GM23338 (cell line): ENCODE measurements around the gene ATIC. TPM values are rescaled to one million over a fixed set of nuclear protein-coding genes. Genes with fewer than 3 reads are reported as not detected.

Source experiments
- ATAC-seq: fragments of 200-7000 bp; cut with Tn5 transposase; 3 replicates; pipeline ENCODE4 v1.9.1; 2020
- DNase-seq: peaks from one replicate; pipeline ENCODE4 v3.0.0-alpha.2; 2015; ENCODE audit warnings: low spot score
- H2AFZ ChIP-seq: fragments of 200-600 bp; sonication (generic); 2 replicates; pipeline ENCODE4 v1.8.0; 2016; ENCODE audit warnings: antibody characterized with exemption, mild to moderate bottlenecking, moderate library complexity
- H3F3A ChIP-seq: fragments of 200-600 bp; sonication (generic); replicated peaks from 2 replicates; pipeline ENCODE4 v1.8.0; 2017; ENCODE audit warnings: antibody characterized with exemption, mixed run types, low read depth
- H3K27ac ChIP-seq: fragments of 200-600 bp; sonication (generic); 2 replicates; pipeline ENCODE4 v1.6.1; 2016; ENCODE audit warnings: low read depth
- H3K27me3 ChIP-seq: fragments of 200-600 bp; sonication (generic); 2 replicates; pipeline ENCODE4 v1.8.0; 2016; ENCODE audit warnings: mild to moderate bottlenecking, mixed run types, moderate library complexity; ENCODE audit not compliant: insufficient read depth
- H3K36me3 ChIP-seq: fragments of 200-600 bp; sonication (generic); 2 replicates; pipeline ENCODE4 v1.8.0; 2016; ENCODE audit warnings: mild to moderate bottlenecking; ENCODE audit not compliant: insufficient read depth
- H3K4me1 ChIP-seq: fragments of 200-600 bp; sonication (generic); 2 replicates; pipeline ENCODE4 v1.8.0; 2016; ENCODE audit warnings: mild to moderate bottlenecking, moderate library complexity; ENCODE audit not compliant: insufficient read depth
- H3K4me2 ChIP-seq: fragments of 200-600 bp; sonication (generic); 2 replicates; pipeline ENCODE4 v1.7.1; 2017; ENCODE audit warnings: mixed run types
- H3K4me3 ChIP-seq: fragments of 200-600 bp; sonication (generic); 2 replicates; pipeline ENCODE4 v1.6.1; 2016; ENCODE audit warnings: mixed run types
- H3K79me2 ChIP-seq: fragments of 200-600 bp; sonication (generic); replicated peaks from 2 replicates; pipeline ENCODE4 v1.8.0; 2017; ENCODE audit warnings: mild to moderate bottlenecking; ENCODE audit not compliant: insufficient read depth
- H3K9me2 ChIP-seq: fragments of 200-600 bp; sonication (generic); 2 replicates; pipeline ENCODE4 v1.8.0; 2017; ENCODE audit not compliant: insufficient read depth
- H4K20me1 ChIP-seq: fragments of 200-600 bp; sonication (generic); replicated peaks from 2 replicates; pipeline ENCODE4 v1.8.0; 2017; ENCODE audit warnings: mild to moderate bottlenecking; ENCODE audit not compliant: insufficient read depth
- H3K27ac Mint-ChIP-seq: 2 replicates; pipeline ENCODE4 v1.8.0; 2020; ENCODE audit warnings: inconsistent platforms, mild to moderate bottlenecking, moderate library complexity, mixed read lengths
- H3K27me3 Mint-ChIP-seq: 3 replicates; pipeline ENCODE4 v1.8.0; 2022; ENCODE audit warnings: low read depth, mild to moderate bottlenecking, moderate library complexity, mixed read lengths, inconsistent platforms; ENCODE audit not compliant: insufficient read depth, poor library complexity
- H3K36me3 Mint-ChIP-seq: 3 replicates; pipeline ENCODE4 v1.8.0; 2021; ENCODE audit warnings: low read depth, mild to moderate bottlenecking, inconsistent platforms, moderate library complexity, mixed read lengths
- H3K4me1 Mint-ChIP-seq: 3 replicates; pipeline ENCODE4 v1.8.0; 2020; ENCODE audit warnings: mild to moderate bottlenecking, inconsistent platforms, mixed read lengths
- H3K4me3 Mint-ChIP-seq: 3 replicates; pipeline ENCODE4 v1.8.0; 2021; ENCODE audit warnings: moderate library complexity, mild to moderate bottlenecking, inconsistent platforms, mixed read lengths
- H3K9me3 Mint-ChIP-seq: 3 replicates; pipeline ENCODE4 v1.8.0; 2020; ENCODE audit warnings: moderate library complexity, mild to moderate bottlenecking, inconsistent platforms, mixed read lengths
- CREB1 ChIP-seq: fragments of 250-450 bp; sonication (Bioruptor Pico); IDR thresholded peaks from 2 replicates; pipeline ENCODE4 v1.5.0; 2020; ENCODE audit warnings: low read depth, mild to moderate bottlenecking, moderate library complexity
- EZH2 ChIP-seq: fragments of 200-600 bp; sonication (generic); IDR thresholded peaks from one replicate; pipeline ENCODE4 v1.8.0; 2017; ENCODE audit warnings: antibody characterized with exemption, mild to moderate bottlenecking, low read depth; ENCODE audit not compliant: unreplicated experiment
- JUNB ChIP-seq: IDR thresholded peaks from one replicate; pipeline ENCODE4 v1.6.1; 2016; ENCODE audit warnings: antibody characterized with exemption; ENCODE audit not compliant: unreplicated experiment
- NANOG ChIP-seq: IDR thresholded peaks from 2 replicates; pipeline ENCODE4 v1.6.1; 2016; ENCODE audit warnings: antibody characterized with exemption, borderline replicate concordance
- POLR2AphosphoS5 ChIP-seq: IDR thresholded peaks from 2 replicates; pipeline ENCODE4 v1.6.1; 2016; ENCODE audit warnings: antibody characterized with exemption, low read depth
- STAT1 ChIP-seq: IDR thresholded peaks from one replicate; pipeline ENCODE4 v1.6.1; 2016; ENCODE audit warnings: antibody characterized with exemption; ENCODE audit not compliant: unreplicated experiment
- ZNF114 ChIP-seq: fragments of 250-450 bp; sonication (Bioruptor Pico); IDR thresholded peaks from 2 replicates; pipeline ENCODE4 v1.5.0; 2020; ENCODE audit warnings: mild to moderate bottlenecking, moderate library complexity
- ZNF331 ChIP-seq: fragments of 250-450 bp; sonication (Bioruptor Pico); IDR thresholded peaks from 2 replicates; pipeline ENCODE4 v1.5.0; 2020; ENCODE audit warnings: low read depth, mild to moderate bottlenecking, moderate library complexity
- polyA plus RNA-seq: library from polyadenylated mRNA; unstranded; fragments of >200 nt; fragmentation: Nextera tagmentation; extraction: Ambion mirVana; gene quantifications from 2 replicates; pipeline ENCODE4 v1.2.1, GENCODE V29; 2016
- total RNA-seq: library from RNA; depleted of rRNA; stranded (reverse); fragments of >200 nt; shearing (Covaris generic); gene quantifications from 2 replicates; pipeline ENCODE4 v1.2.3, GENCODE V29; 2014
- TF ChIP-seq, protein P1 (sequence below): fragments of 250-450 bp; sonication (Bioruptor Pico); IDR thresholded peaks from 2 replicates; pipeline ENCODE4 v1.5.0; 2020; ENCODE audit warnings: mild to moderate bottlenecking, moderate library complexity
- TF ChIP-seq, protein P2 (sequence below): IDR thresholded peaks from one replicate; pipeline ENCODE4 v1.6.1; 2018; ENCODE audit warnings: antibody characterized with exemption; ENCODE audit not compliant: unreplicated experiment

The ATIC gene
- total and polyA plus RNA-seq, 2 experiments from 2014 or later: 118 to 185 TPM

DNA sequence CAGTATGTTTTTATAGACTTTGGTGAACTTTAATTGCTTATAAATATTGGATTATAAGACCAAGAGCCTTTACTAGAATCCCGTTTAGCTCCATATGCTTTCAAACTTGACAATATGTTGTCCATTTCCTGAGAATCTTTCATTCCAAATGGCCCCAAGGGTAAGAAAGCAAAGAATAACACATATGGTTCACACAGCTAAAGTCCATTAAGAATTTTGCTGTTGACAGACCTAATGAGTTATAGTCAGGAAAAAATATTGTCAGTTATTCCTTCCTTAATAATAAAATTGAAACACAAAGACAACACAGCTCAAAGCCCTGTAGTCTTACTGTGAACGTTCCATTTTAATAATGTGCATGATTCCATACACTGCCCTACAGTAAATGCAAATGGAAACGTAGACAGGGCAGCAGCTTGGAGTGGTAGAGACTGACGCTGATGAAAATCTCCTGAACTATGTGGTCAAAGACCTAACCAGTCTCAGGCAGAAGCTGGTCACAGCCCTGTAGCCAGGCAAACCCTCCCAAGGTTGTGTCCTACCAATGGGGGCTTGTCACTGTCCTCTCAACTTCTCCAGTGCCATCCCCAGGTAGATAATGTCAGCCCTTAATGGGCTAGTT lies 49.0 kb upstream of the ATIC start:
- Histone ChIP-seq H3K27me3 (no peaks in the 10 kb centered on the region), H3F3A (no peaks in the 10 kb centered on the region), H4K20me1 (no peaks in the 10 kb centered on the region), H3K4me2 (no peak overlapping the region), H3K36me3 (no peaks in the 10 kb centered on the region), H3K4me1 (no peaks in the 10 kb centered on the region), H3K4me3 (no peak overlapping the region), H2AFZ (no peak overlapping the region), H3K79me2 (no peaks in the 10 kb centered on the region), H3K9me2 (no peaks in the 10 kb centered on the region), H3K27ac (no peak overlapping the region)
- ATAC-seq (no peak), DNase-seq (no peak)
- no peak for TF ChIP-seq EZH2
- no peaks in the 10 kb centered on the region for H3K36me3 Mint-ChIP-seq
- no peak overlapping the region for H3K4me3 Mint-ChIP-seq
- H3K27me3 Mint-ChIP-seq: peaks cover 3% of the 10 kb centered on the region
- no peaks in the 10 kb centered on the region; the same call in 2 of the 3 replicates for H3K9me3 Mint-ChIP-seq
- no peak overlapping the region for H3K27ac Mint-ChIP-seq
- H3K4me1 Mint-ChIP-seq: no peaks in the 10 kb centered on the region

DNA sequence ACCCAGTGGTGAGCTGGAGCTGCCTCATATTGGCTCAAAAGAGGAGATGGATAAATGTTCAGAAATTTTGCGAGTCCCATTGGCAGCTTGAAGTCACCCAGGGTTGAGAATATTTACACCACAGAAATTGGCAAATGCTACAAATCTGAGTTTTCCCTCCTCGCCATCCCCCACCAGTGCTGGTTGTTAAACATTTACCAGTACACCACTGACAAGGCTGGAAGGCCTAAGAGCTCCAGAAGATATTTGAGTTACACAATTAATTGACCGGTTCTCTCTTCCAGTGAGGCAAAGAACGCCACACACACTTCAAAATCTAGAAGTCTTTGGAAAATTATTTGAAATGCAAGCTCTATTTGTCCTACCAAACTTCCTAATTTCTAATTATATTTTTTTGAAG lies 47.5 kb upstream of the ATIC start:
- no peaks in the 10 kb centered on the region for H3K4me1 Mint-ChIP-seq
- H3K9me3 Mint-ChIP-seq: no peaks in the 10 kb centered on the region; the same call in 2 of the 3 replicates
- Histone ChIP-seq H3K27ac (no peak overlapping the region), H4K20me1 (no peaks in the 10 kb centered on the region), H3K4me2 (no peak overlapping the region), H3K36me3 (no peaks in the 10 kb centered on the region), H3K4me1 (0 out of 2 replicates have a peak, but pooled peaks cover 2% of the 10 kb centered on the region), H3K9me2 (no peaks in the 10 kb centered on the region), H2AFZ (no peak overlapping the region), H3K27me3 (no peaks in the 10 kb centered on the region), H3F3A (no peaks in the 10 kb centered on the region), H3K79me2 (no peaks in the 10 kb centered on the region), H3K4me3 (no peak overlapping the region)
- DNase-seq (no peak), ATAC-seq (no peak)
- H3K27ac Mint-ChIP-seq: no peak overlapping the region
- peaks cover 6% of the 10 kb centered on the region for H3K27me3 Mint-ChIP-seq
- TF ChIP-seq, protein P1, sequence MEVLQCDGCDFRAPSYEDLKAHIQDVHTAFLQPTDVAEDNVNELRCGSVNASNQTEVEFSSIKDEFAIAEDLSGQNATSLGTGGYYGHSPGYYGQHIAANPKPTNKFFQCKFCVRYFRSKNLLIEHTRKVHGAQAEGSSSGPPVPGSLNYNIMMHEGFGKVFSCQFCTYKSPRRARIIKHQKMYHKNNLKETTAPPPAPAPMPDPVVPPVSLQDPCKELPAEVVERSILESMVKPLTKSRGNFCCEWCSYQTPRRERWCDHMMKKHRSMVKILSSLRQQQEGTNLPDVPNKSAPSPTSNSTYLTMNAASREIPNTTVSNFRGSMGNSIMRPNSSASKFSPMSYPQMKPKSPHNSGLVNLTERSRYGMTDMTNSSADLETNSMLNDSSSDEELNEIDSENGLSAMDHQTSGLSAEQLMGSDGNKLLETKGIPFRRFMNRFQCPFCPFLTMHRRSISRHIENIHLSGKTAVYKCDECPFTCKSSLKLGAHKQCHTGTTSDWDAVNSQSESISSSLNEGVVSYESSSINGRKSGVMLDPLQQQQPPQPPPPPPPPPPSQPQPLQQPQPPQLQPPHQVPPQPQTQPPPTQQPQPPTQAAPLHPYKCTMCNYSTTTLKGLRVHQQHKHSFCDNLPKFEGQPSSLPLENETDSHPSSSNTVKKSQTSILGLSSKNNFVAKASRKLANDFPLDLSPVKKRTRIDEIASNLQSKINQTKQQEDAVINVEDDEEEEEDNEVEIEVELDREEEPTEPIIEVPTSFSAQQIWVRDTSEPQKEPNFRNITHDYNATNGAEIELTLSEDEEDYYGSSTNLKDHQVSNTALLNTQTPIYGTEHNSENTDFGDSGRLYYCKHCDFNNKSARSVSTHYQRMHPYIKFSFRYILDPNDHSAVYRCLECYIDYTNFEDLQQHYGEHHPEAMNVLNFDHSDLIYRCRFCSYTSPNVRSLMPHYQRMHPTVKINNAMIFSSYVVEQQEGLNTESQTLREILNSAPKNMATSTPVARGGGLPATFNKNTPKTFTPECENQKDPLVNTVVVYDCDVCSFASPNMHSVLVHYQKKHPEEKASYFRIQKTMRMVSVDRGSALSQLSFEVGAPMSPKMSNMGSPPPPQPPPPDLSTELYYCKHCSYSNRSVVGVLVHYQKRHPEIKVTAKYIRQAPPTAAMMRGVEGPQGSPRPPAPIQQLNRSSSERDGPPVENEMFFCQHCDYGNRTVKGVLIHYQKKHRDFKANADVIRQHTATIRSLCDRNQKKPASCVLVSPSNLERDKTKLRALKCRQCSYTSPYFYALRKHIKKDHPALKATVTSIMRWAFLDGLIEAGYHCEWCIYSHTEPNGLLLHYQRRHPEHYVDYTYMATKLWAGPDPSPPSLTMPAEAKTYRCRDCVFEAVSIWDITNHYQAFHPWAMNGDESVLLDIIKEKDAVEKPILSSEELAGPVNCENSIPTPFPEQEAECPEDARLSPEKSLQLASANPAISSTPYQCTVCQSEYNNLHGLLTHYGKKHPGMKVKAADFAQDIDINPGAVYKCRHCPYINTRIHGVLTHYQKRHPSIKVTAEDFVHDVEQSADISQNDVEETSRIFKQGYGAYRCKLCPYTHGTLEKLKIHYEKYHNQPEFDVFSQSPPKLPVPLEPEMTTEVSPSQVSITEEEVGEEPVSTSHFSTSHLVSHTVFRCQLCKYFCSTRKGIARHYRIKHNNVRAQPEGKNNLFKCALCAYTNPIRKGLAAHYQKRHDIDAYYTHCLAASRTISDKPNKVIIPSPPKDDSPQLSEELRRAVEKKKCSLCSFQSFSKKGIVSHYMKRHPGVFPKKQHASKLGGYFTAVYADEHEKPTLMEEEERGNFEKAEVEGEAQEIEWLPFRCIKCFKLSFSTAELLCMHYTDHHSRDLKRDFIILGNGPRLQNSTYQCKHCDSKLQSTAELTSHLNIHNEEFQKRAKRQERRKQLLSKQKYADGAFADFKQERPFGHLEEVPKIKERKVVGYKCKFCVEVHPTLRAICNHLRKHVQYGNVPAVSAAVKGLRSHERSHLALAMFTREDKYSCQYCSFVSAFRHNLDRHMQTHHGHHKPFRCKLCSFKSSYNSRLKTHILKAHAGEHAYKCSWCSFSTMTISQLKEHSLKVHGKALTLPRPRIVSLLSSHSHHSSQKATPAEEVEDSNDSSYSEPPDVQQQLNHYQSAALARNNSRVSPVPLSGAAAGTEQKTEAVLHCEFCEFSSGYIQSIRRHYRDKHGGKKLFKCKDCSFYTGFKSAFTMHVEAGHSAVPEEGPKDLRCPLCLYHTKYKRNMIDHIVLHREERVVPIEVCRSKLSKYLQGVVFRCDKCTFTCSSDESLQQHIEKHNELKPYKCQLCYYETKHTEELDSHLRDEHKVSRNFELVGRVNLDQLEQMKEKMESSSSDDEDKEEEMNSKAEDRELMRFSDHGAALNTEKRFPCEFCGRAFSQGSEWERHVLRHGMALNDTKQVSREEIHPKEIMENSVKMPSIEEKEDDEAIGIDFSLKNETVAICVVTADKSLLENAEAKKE (CRISPR knock-in tag): no peak
- TF ChIP-seq CREB1 (no peak), NANOG (no peak), EZH2 (no peak), ZNF331 (CRISPR knock-in tag) (no peak), STAT1 (no peak), POLR2AphosphoS5 (no peak), JUNB (no peak), ZNF114 (CRISPR knock-in tag) (no peak)
- TF ChIP-seq, protein P2, sequence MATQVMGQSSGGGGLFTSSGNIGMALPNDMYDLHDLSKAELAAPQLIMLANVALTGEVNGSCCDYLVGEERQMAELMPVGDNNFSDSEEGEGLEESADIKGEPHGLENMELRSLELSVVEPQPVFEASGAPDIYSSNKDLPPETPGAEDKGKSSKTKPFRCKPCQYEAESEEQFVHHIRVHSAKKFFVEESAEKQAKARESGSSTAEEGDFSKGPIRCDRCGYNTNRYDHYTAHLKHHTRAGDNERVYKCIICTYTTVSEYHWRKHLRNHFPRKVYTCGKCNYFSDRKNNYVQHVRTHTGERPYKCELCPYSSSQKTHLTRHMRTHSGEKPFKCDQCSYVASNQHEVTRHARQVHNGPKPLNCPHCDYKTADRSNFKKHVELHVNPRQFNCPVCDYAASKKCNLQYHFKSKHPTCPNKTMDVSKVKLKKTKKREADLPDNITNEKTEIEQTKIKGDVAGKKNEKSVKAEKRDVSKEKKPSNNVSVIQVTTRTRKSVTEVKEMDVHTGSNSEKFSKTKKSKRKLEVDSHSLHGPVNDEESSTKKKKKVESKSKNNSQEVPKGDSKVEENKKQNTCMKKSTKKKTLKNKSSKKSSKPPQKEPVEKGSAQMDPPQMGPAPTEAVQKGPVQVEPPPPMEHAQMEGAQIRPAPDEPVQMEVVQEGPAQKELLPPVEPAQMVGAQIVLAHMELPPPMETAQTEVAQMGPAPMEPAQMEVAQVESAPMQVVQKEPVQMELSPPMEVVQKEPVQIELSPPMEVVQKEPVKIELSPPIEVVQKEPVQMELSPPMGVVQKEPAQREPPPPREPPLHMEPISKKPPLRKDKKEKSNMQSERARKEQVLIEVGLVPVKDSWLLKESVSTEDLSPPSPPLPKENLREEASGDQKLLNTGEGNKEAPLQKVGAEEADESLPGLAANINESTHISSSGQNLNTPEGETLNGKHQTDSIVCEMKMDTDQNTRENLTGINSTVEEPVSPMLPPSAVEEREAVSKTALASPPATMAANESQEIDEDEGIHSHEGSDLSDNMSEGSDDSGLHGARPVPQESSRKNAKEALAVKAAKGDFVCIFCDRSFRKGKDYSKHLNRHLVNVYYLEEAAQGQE: no peak
- no peak overlapping the region for H3K4me3 Mint-ChIP-seq
- H3K36me3 Mint-ChIP-seq: no peaks in the 10 kb centered on the region
